GM23338 (cell line): ENCODE measurements around the gene GON7.

Experiments used
- CREB1 ChIP-seq: fragments of 250-450 bp; sonication (Bioruptor Pico); IDR thresholded peaks from 2 replicates; pipeline ENCODE4 v1.5.0; 2020; ENCODE audit warnings: low read depth, mild to moderate bottlenecking, moderate library complexity
- EZH2 ChIP-seq: fragments of 200-600 bp; sonication (generic); IDR thresholded peaks from one replicate; pipeline ENCODE4 v1.8.0; 2017; ENCODE audit warnings: antibody characterized with exemption, mild to moderate bottlenecking, low read depth; ENCODE audit not compliant: unreplicated experiment
- EZH2phosphoT487 ChIP-seq: fragments of 200-600 bp; sonication (generic); IDR thresholded peaks from one replicate; pipeline ENCODE4 v1.8.1; 2018; ENCODE audit warnings: antibody characterized with exemption; ENCODE audit not compliant: unreplicated experiment
- JUNB ChIP-seq: IDR thresholded peaks from one replicate; pipeline ENCODE4 v1.6.1; 2016; ENCODE audit warnings: antibody characterized with exemption; ENCODE audit not compliant: unreplicated experiment
- STAT1 ChIP-seq: IDR thresholded peaks from one replicate; pipeline ENCODE4 v1.6.1; 2016; ENCODE audit warnings: antibody characterized with exemption; ENCODE audit not compliant: unreplicated experiment
- ZNF331 ChIP-seq: fragments of 250-450 bp; sonication (Bioruptor Pico); IDR thresholded peaks from 2 replicates; pipeline ENCODE4 v1.5.0; 2020; ENCODE audit warnings: low read depth, mild to moderate bottlenecking, moderate library complexity
- TF ChIP-seq, protein P1 (sequence below), 2 experiments: fragments of 200-600 bp in 1 of 2; sonication (generic) in 1 of 2; conservative IDR thresholded peaks; 2 replicates each; pipeline versions ENCODE4 v1.5.1 to v1.6.1; 2016 to 2017; ENCODE audit warnings: antibody characterized with exemption in 2 of 2, low read depth in 2 of 2, mild to moderate bottlenecking in 2 of 2, moderate library complexity in 1 of 2

GRCh38 chr14:93223565-93223964, 16.7 kb upstream of the GON7 start:
- TF ChIP-seq, protein P1, sequence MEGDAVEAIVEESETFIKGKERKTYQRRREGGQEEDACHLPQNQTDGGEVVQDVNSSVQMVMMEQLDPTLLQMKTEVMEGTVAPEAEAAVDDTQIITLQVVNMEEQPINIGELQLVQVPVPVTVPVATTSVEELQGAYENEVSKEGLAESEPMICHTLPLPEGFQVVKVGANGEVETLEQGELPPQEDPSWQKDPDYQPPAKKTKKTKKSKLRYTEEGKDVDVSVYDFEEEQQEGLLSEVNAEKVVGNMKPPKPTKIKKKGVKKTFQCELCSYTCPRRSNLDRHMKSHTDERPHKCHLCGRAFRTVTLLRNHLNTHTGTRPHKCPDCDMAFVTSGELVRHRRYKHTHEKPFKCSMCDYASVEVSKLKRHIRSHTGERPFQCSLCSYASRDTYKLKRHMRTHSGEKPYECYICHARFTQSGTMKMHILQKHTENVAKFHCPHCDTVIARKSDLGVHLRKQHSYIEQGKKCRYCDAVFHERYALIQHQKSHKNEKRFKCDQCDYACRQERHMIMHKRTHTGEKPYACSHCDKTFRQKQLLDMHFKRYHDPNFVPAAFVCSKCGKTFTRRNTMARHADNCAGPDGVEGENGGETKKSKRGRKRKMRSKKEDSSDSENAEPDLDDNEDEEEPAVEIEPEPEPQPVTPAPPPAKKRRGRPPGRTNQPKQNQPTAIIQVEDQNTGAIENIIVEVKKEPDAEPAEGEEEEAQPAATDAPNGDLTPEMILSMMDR (conservative IDR thresholded peaks at IDR 0.05; ENCODE audit: low read depth in 2 of 2): no peak
- no peak for TF ChIP-seq CREB1 (CRISPR knock-in tag)
- no peak for TF ChIP-seq STAT1
- TF ChIP-seq JUNB: no peak
- TF ChIP-seq EZH2phosphoT487: no peak
- no peak for TF ChIP-seq ZNF331 (CRISPR knock-in tag)
- no peak for TF ChIP-seq EZH2
